IMR-90 (cell line): Measurements from ENCODE around the gene LEF1. TPM values are rescaled to one million over a fixed set of nuclear protein-coding genes. Genes with fewer than 3 reads are reported as not detected.

Experiments
- ATAC-seq: fragments of 200-7000 bp; cut with Tn5 transposase; 2 replicates; pipeline ENCODE4 v1.9.1; 2020; ENCODE audit warnings: low read depth, mild to moderate bottlenecking, moderate library complexity
- BruUV-seq: library from RNA; stranded (reverse); fragments of 400-500 nt; replicated peaks from 2 replicates; lab custom pipeline; 2021; lab: Mats Ljungman, UMichigan
- CTCF ChIA-PET: fragments of 300-600 bp; formaldehyde crosslinking; extraction: SDS; loops from one replicate; lab custom pipeline; 2021; ENCODE audit warnings: antibody characterized with exemption; lab: Yijun Ruan, JAX
- POLR2A ChIA-PET: fragments of 300-600 bp; sonication (Branson Sonifier 250); formaldehyde crosslinking; loops from one replicate; lab custom pipeline; 2022; ENCODE audit warnings: antibody characterized with exemption; ENCODE audit not compliant: unreplicated experiment; lab: Charles Lee
- DNase-seq: peaks from one replicate; pipeline ENCODE4 v3.0.0; 2013
- H2AFZ ChIP-seq: replicated peaks from 2 replicates; pipeline ENCODE3; 2013; ENCODE audit warnings: low read length, mild to moderate bottlenecking; ENCODE audit not compliant: poor library complexity
- H2AK5ac ChIP-seq: 2 replicates; pipeline ENCODE4 v1.6.1; 2013; ENCODE audit warnings: low read depth, low read length, inconsistent platforms
- H2AK9ac ChIP-seq: replicated peaks from 2 replicates; pipeline ENCODE3; 2013; ENCODE audit warnings: mild to moderate bottlenecking, low read depth, low read length, moderate library complexity; ENCODE audit not compliant: poor library complexity
- H2BK120ac ChIP-seq: 2 replicates; pipeline ENCODE4 v1.6.1; 2013; ENCODE audit warnings: low read depth, low read length, inconsistent platforms
- H2BK15ac ChIP-seq: 3 replicates; pipeline ENCODE4 v1.6.1; 2013; ENCODE audit warnings: low read depth, low read length, inconsistent platforms
- H2BK20ac ChIP-seq: 2 replicates; pipeline ENCODE4 v1.6.1; 2013; ENCODE audit warnings: low read depth, mild to moderate bottlenecking, inconsistent platforms, low read length, moderate library complexity
- H2BK5ac ChIP-seq: 2 replicates; pipeline ENCODE4 v1.6.1; 2013; ENCODE audit warnings: mild to moderate bottlenecking, low read depth, low read length, inconsistent platforms; ENCODE audit not compliant: poor library complexity, severe bottlenecking
- H3K14ac ChIP-seq: replicated peaks from 2 replicates; pipeline ENCODE4 v1.6.1; 2013; ENCODE audit warnings: low read depth, low read length, inconsistent platforms
- H3K18ac ChIP-seq: 2 replicates; pipeline ENCODE4 v1.6.1; 2013; ENCODE audit warnings: low read depth, low read length, control low read depth
- H3K23ac ChIP-seq: 2 replicates; pipeline ENCODE4 v1.6.1; 2013; ENCODE audit warnings: low read depth, low read length, inconsistent platforms
- H3K27ac ChIP-seq: 2 replicates; pipeline ENCODE4 v1.5.1; 2013; ENCODE audit warnings: mild to moderate bottlenecking, control low read depth, low read length; ENCODE audit not compliant: insufficient read depth
- H3K27me3 ChIP-seq: 2 replicates; pipeline ENCODE4 v1.6.1; 2013; ENCODE audit warnings: low read length; ENCODE audit not compliant: control insufficient read depth, insufficient read depth
- H3K36me3 ChIP-seq: 2 replicates; pipeline ENCODE4 v1.6.1; 2013; ENCODE audit warnings: low read length, mixed read lengths; ENCODE audit not compliant: control insufficient read depth, insufficient read depth
- H3K4ac ChIP-seq: 2 replicates; pipeline ENCODE4 v1.6.1; 2013; ENCODE audit warnings: low read depth, low read length, inconsistent platforms
- H3K4me1 ChIP-seq: 2 replicates; pipeline ENCODE4 v1.6.1; 2013; ENCODE audit warnings: low read length, mixed read lengths; ENCODE audit not compliant: control insufficient read depth, insufficient read depth
- H3K4me2 ChIP-seq: 2 replicates; pipeline ENCODE4 v1.6.1; 2013; ENCODE audit warnings: low read depth, mild to moderate bottlenecking, control low read depth, low read length, moderate library complexity
- H3K4me3 ChIP-seq: 2 replicates; pipeline ENCODE4 v1.5.1; 2013; ENCODE audit warnings: low read depth, mild to moderate bottlenecking, control low read depth, low read length, moderate library complexity; ENCODE audit not compliant: insufficient read depth
- H3K56ac ChIP-seq: 2 replicates; pipeline ENCODE4 v1.6.1; 2013; ENCODE audit warnings: low read length, inconsistent platforms; ENCODE audit not compliant: insufficient read depth; ENCODE audit errors: extremely low read depth
- H3K79me1 ChIP-seq, 2 experiments: 2 replicates each; pipeline ENCODE4 v1.6.1; 2013; ENCODE audit warnings: low read length in 2 of 2, inconsistent platforms in 1 of 2, low read depth in 1 of 2
- H3K9ac ChIP-seq: 2 replicates; pipeline ENCODE4 v1.6.1; 2013; ENCODE audit warnings: low read depth, low read length, control low read depth
- H3K9me1 ChIP-seq: 2 replicates; pipeline ENCODE4 v1.6.1; 2013; ENCODE audit warnings: low read length, inconsistent platforms; ENCODE audit not compliant: insufficient read depth
- H3K9me3 ChIP-seq: 2 replicates; pipeline ENCODE4 v1.6.1; 2013; ENCODE audit warnings: low read length; ENCODE audit not compliant: control insufficient read depth, insufficient read depth
- H4K20me1 ChIP-seq: 2 replicates; pipeline ENCODE4 v1.6.1; 2013; ENCODE audit warnings: low read length, inconsistent platforms; ENCODE audit not compliant: insufficient read depth
- H4K5ac ChIP-seq: 2 replicates; pipeline ENCODE4 v1.6.1; 2013; ENCODE audit warnings: mild to moderate bottlenecking, low read depth, low read length, control low read depth
- H4K8ac ChIP-seq, 2 experiments: 2 replicates each; pipeline ENCODE4 v1.6.1; 2013; ENCODE audit warnings: low read depth in 2 of 2, low read length in 2 of 2, control low read depth in 1 of 2, inconsistent platforms in 1 of 2
- H4K91ac ChIP-seq: 2 replicates; pipeline ENCODE4 v1.6.1; 2013; ENCODE audit warnings: low read depth, low read length, inconsistent platforms; ENCODE audit not compliant: insufficient read depth
- CHD1 ChIP-seq: IDR thresholded peaks from 2 replicates; pipeline ENCODE4 v1.6.1; 2012; ENCODE audit warnings: low read depth, low read length, improper control_type of control experiment
- MAFK ChIP-seq: IDR thresholded peaks from 2 replicates; pipeline ENCODE4 v1.6.1; 2012; ENCODE audit warnings: low read depth, low read length, improper control_type of control experiment
- MAZ ChIP-seq: IDR thresholded peaks from 2 replicates; pipeline ENCODE4 v1.6.1; 2012; ENCODE audit warnings: low read depth, mild to moderate bottlenecking, low read length, improper control_type of control experiment, moderate library complexity, borderline replicate concordance
- MXI1 ChIP-seq: IDR thresholded peaks from 2 replicates; pipeline ENCODE4 v1.6.1; 2012; ENCODE audit warnings: low read depth, mild to moderate bottlenecking, low read length, moderate library complexity, borderline replicate concordance
- NFE2L2 ChIP-seq: fragments of 150-350 bp; IDR thresholded peaks from 2 replicates; pipeline ENCODE4 v1.6.1; 2016; ENCODE audit warnings: low read depth, mild to moderate bottlenecking, low read length
- POLR2A ChIP-seq: IDR thresholded peaks from 2 replicates; pipeline ENCODE4 v1.6.1; 2012; ENCODE audit warnings: mild to moderate bottlenecking, low read depth, low read length
- RCOR1 ChIP-seq: IDR thresholded peaks from 2 replicates; pipeline ENCODE4 v1.6.1; 2012; ENCODE audit warnings: mild to moderate bottlenecking, low read length, improper control_type of control experiment; ENCODE audit not compliant: insufficient replicate concordance
- RFX5 ChIP-seq: IDR thresholded peaks from 2 replicates; pipeline ENCODE4 v1.8.0; 2012; ENCODE audit warnings: low read depth, mild to moderate bottlenecking, low read length, moderate library complexity
- WGBS, 2 experiments: methylation state at CpG; one replicate each; pipeline versions ENCODE4 v1.1.5 to v1.1.7; 2013; ENCODE audit warnings: missing lambda C conversion rate in 2 of 2; ENCODE audit not compliant: insufficient read length in 1 of 2; ENCODE audit errors: extremely low coverage in 2 of 2; 5-methylcytosine and 5-hydroxymethylcytosine counted together
- dilution Hi-C: fragments of 300-500 bp; cut with HindIII; formaldehyde crosslinking; loops from one replicate; pipeline ENCODE4 v1.14.3; 2018; ENCODE audit warnings: low sequenced_read_pairs; ENCODE audit not compliant: unreplicated experiment
- in situ Hi-C: fragments of 300-500 bp; cut with MboI; formaldehyde crosslinking; loops from 3 replicates; pipeline ENCODE4 v1.14.3; 2019; ENCODE audit warnings: low sequenced_read_pairs, inconsistent platforms, mixed read lengths
- intact Hi-C: fragments of 100-400 bp; cut with micrococcal nuclease; formaldehyde crosslinking; loops from 2 replicates; pipeline ENCODE4 v1.10.0; 2022
- polyA plus RNA-seq, 3 experiments: library from polyadenylated mRNA; depleted of rRNA; stranded (reverse); fragments of >200 nt; gene quantifications; 2 replicates each; pipeline ENCODE4 v1.2.3, GENCODE V29; 2012; ENCODE audit warnings: low replicate concordance in 1 of 3
- total RNA-seq: library from RNA; depleted of rRNA; stranded (reverse); fragments of >200 nt; gene quantifications from 2 replicates; pipeline ENCODE4 v1.2.3, GENCODE V29; 2012
- TF ChIP-seq, protein P1 (sequence below): fragments of 150-350 bp; IDR thresholded peaks from 2 replicates; pipeline ENCODE4 v1.6.1; 2017; ENCODE audit warnings: mild to moderate bottlenecking, antibody characterized with exemption, low read length, low read depth

The LEF1 gene
- total and polyA plus RNA-seq, 2 of the 4 experiments (the other 2 are of a cell fraction) = 1.7 to 1.8 TPM

DNA sequence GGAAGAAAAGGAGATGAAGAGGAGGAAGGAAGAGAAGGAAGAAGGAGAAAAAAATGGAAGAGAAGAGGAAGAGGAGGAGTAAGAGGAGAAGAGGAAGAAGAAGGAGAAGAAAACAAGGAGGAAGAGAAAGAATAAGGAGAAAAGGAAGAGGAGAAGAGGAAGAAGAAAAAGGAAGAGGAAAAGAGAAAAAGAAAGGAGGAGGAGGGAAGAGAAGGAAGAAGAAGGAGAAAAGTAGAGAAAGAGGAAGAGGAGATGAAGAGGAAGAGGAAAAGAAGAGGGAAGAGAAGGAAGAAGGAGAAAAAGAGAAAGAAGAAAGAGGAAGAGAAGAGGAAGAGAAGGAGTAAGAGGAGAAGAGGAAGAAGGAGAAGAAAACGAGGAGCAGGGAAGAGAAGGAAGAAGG lies 11.8 kb upstream of the LEF1 start:
- DNase-seq (no peak), ATAC-seq (no peak)
- Histone ChIP-seq H2BK120ac (no peak overlapping the region), H3K9ac (no peak overlapping the region), H3K4ac (no peak overlapping the region), H3K23ac (no peak overlapping the region), H3K79me1 (no peaks in the 10 kb centered on the region), H3K14ac (no peak overlapping the region), H3K9me3 (no peaks in the 10 kb centered on the region), H4K8ac (no peak overlapping the region), H4K5ac (no peak overlapping the region), H3K9me1 (no peaks in the 10 kb centered on the region; the same call in 1 of the 2 replicates), H4K20me1 (no peaks in the 10 kb centered on the region), H2BK5ac (no peak overlapping the region), H3K27me3 (peaks cover 10% of the 10 kb centered on the region), H2AK9ac (no peak overlapping the region), H3K4me3 (no peak overlapping the region), H3K18ac (no peak overlapping the region), H2AFZ (no peak overlapping the region), H3K4me2 (no peak overlapping the region), H3K36me3 (no peaks in the 10 kb centered on the region), H3K27ac (no peak overlapping the region), H3K56ac (no peak overlapping the region), H4K91ac (no peak overlapping the region), H2BK15ac (no peak overlapping the region), H3K4me1 (no peaks in the 10 kb centered on the region), H2AK5ac (no peak overlapping the region), H2BK20ac (no peak overlapping the region)
- 33% methylated on average over 1 of the region's 1 CpG; no CpG with 5 or more reads in 1 of the 2 experiments for WGBS, 2 experiments
- ChIA-PET CTCF (no interaction called here), POLR2A (no interaction called here)
- in situ Hi-C loops (no loop called here), dilution Hi-C loops (no loop called here), intact Hi-C loops (no loop called here)
- no peak for TF ChIP-seq RFX5
- no peak for TF ChIP-seq MXI1
- TF ChIP-seq RCOR1 = no peak
- no peak for TF ChIP-seq MAFK
- TF ChIP-seq NFE2L2 = no peak
- no peak for TF ChIP-seq CHD1
- TF ChIP-seq POLR2A = no peak
- TF ChIP-seq, protein P1, sequence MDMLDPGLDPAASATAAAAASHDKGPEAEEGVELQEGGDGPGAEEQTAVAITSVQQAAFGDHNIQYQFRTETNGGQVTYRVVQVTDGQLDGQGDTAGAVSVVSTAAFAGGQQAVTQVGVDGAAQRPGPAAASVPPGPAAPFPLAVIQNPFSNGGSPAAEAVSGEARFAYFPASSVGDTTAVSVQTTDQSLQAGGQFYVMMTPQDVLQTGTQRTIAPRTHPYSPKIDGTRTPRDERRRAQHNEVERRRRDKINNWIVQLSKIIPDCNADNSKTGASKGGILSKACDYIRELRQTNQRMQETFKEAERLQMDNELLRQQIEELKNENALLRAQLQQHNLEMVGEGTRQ = no peak
- no peak for TF ChIP-seq MAZ
- no TSS peak for BruUV-seq
